MV-4-11 (cell line): ENCODE results near the gene ENTPD1.
"Not testable (repeated sequence)": the region's sequence is repeated elsewhere in the genome, so short reads cannot be mapped to it uniquely, and the experiment has no call there.

Experiments
- DNase-seq: peaks from one replicate; lab custom pipeline; 2025; lab: John Stamatoyannopoulos, UW

ENTPD1 gene

DNA sequence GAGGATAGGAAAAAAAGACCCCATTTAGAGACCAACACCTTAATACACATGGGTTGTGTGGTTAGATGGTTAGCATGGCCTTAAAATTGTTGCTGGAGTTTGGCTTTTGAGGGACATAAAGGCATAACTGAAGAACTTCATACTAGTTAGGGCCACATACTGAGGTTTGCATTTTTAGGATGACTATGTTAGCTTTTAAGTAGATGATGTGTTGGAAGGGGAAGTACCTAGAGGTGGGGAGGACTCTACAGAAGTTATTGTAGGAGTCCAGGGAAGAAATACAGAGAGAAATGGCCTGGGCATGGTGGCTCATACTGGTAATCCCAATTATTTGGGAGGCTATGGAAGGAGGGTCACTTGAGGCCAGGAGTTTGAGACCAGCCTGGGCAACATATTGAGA, 40.5 kb downstream of the ENTPD1 start:
- DNase-seq, result no peak

DNA sequence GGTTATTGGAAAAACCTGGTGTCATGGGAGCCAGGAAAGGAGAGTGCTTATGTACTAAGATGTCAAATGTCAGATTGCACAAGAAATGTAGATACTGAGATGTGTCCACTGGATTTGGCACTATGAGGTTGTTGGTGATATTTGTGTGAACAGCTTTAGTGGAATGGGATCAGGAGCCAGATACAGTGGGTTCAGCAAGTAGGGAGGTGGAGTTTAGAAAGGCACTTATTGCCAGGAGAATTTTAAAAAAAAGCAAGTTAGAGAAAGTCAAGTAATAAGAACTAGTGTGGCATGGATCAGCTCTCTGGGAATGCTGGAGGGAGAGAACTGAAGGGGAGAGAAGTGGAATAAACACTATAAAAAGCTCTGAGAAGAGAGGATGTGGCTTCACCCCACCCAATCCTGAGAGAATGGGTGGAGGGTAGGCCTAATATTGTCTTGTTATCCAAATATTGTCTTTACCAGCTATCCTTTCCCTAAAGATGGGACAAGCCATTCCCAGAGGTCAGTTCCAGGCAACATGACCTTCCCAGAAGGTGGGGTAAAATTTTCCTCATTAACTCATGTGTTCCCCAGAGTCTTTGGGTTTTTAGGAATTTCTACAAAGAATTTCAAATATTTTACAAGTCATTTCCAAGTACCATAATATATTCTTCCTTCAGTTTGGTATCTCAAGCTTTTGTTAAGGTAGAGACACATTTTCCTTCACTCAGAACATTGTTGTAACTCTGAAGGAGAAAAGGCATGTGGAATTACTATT, 42.3 kb downstream of the ENTPD1 start:
- DNase-seq, result no peak

DNA sequence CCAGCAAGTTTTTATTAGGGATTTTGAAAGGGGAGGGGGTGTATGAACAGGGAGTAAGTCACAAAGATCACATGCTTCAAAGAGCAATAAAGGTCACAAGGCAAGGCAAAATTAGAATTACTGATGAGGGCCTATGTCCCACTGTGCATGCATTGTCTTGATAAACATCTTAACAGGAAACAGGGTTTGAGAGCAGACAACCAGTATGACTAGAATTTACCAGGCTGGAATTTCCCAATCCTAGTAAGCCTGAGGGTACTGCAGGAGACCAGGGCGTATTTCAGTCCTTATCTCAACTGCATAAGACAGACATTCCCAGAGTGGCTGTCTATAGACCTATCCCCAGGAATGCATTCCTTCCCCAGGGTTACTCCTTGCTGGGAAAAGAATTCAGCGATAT, 44.3 kb downstream of the ENTPD1 start:
- DNase-seq, result not testable (repeated sequence)

DNA sequence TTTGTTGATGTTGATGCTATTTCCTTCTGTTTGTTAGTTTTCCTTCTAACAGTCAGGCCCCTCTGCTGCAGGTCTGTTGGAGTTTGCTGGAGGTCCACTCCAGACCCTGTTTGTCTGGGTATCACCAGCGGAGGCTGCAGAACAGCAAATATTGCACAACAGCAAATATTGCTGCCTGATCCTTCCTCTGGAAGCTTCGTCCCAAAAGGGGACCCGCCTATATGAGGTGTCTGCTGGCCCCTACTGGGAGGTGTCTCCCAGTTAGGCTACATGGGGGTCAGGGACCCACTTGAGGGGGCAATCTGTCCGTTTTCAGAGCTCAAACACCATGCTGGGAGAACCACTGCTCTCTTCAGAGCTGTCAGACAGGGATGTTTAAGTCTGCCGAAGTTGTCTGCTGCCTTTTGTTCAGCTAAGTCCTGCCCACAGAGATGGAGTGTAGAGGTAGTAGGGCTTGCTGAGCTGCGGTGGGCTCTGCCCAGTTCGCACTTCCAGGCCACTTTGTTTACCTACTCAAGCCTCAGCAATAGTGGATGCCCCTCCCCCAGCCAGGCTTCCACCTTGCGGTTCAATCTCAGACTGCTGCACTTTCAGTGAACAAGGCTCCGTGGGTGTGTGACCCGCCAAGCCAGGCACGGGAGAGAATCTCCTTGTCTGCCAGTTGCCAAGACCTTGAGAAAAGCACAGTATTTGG, 50.9 kb downstream of the ENTPD1 start:
- not testable (repeated sequence) for DNase-seq

DNA sequence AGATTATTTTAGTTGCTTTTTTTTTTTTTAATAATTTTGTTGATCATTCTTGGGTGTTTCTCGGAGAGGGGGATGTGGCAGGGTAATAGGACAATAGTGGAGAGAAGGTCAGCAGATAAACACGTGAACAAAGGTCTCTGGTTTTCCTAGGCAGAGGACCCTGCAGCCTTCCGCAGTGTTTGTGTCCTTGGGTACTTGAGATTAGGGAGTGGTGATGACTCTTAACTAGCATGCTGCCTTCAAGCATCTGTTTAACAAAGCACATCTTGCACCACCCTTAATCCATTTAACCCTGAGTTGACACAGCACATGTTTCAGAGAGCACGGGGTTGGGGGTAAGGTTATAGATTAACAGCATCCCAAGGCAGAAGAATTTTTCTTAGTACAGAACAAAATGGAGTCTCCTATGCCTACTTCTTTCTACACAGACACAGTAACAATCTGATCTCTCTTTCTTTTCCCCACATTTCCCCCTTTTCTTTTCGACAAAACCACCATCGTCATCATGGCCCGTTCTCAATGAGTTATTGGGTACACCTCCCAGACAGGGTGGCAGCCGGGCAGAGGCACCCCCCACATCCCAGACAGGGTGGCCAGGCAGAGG, 52.8 kb downstream of the ENTPD1 start:
- not testable (repeated sequence) for DNase-seq

DNA sequence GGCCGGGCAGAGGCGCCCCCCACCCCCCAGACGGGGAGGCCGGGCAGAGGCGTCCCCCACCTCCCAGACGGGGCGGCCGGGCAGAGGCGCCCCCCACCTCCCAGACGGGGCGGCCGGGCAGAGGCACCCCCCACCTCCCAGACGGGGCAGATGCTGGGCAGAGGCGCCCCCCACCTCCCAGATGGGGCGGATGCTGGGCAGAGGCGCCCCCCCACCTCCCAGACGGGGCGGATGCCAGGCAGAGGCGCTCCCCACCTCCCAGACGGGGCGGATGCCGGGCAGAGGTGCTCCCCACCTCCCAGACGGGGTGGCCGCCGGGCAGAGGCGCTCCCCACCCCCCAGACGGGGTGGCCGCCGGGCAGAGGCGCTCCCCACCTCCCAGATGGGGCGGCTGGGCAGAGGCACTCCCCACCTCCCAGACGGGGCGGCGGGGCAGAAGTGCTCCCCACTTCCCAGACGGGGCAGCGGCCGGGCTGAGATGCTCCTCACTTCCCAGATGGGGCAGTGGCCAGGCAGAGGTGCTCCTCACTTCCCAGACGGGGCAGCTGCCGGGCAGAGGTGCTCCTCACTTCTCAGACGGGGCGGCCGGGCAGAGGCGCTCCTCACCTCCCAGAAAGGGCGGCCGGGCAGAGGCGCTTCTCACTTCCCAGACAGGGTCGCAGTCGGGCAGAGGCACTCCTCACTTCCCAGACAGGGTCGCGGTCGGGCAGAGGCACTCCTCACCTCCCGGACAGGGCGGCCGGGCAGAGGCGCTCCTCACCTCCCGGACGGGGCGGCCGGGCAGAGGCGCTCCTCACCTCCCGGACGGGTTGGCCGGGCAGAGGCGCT, 53.6 kb downstream of the ENTPD1 start:
- no peak for DNase-seq

DNA sequence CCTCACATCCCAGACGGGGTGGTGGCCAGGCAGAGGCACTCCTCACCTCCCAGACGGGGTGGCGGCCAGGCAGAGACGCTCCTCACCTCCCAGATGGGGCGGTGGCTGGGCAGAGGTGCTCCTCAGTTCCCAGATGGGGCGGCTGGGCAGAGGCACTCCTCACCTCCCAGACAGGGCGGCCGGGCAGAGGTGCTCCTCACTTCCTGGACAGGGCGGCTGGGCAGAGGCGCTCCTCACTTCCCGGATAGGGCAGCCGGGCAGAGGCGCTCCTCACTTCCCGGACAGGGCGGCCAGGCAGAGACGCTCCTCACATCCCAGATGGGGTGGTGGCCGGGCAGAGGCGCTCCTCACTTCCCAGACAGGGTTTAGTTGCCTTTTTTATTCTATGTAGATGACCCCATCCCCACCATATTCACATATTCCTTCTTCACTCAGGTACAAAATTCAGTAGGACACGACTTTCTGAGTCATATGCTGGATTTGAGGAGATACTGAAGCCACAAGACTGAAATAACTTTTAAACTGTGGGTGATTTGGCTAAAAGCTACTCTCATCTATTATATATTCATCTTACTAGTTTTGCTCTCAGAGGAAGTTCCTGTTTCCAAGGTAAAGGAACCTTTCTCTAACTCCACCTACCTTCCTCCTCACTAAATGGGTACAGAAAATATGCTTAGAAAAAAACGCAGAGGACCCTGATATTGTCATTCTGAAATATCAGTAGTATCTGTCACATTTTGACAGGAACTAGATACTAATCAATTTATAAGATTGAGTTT, 54.4 kb downstream of the ENTPD1 start:
- no peak for DNase-seq

DNA sequence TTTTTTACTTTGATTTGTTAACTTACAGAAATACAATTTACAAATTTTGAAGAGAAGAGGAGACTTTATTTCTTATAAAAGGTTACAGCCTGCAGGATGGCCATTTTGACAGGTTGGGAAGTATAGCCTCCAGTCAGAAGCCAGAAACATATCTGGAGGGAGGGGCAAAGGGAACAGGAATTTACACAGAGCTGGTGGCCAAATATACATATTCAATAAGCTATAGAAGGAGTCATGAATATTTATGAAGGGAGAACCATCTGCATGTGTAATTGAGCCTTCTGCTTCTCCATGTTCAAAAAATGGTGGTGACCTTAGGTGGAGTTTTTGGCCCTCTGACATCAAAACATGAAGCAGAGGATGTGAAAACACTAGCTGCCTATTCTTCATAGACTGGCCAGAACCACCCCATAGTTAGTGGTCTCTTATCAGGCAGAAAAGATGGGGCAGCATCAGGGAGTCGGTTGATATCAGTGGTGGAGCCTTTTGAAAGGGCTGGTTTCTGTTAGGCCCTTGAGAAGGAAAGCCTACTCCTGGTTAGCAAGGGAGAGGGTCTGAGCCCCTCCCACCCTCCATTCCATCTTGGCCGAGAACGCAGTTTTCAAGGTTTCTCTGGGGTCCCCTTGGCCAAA, 57.2 kb downstream of the ENTPD1 start:
- DNase-seq, result no peak

DNA sequence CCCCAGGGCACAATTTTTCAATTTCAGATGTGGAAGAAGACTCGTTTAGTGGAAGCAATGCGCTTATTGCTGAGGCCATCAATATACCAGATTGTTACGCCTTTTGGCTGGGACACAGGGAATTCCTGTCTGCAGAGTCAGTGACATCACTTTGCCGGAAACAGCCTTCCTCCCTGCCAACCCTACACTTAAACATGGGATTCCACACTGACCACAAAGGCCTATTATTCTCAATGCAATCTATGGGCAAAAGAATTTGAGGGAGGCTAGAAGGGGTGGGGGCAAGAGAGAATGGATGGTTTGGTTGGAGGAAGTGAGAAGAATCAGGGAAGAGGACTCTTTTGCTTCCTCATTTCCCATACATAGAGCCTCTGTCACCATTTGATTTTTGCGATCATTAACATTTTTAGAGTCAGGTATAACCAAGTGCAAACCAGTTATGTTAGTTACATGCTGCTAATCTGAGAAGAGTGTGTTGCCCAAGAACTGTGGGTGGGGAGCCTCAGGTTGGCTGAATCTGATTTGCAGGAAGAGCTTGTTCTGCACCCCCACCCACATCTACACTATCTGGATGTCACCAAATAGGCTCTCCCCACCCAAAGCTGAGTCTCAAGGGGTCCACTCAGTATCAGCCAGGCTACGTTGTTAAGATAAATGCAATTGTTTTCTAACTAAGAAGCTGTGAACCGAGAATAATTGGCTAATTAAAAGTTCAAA, 58.2 kb downstream of the ENTPD1 start:
- DNase-seq, result peak; percentile 77

DNA sequence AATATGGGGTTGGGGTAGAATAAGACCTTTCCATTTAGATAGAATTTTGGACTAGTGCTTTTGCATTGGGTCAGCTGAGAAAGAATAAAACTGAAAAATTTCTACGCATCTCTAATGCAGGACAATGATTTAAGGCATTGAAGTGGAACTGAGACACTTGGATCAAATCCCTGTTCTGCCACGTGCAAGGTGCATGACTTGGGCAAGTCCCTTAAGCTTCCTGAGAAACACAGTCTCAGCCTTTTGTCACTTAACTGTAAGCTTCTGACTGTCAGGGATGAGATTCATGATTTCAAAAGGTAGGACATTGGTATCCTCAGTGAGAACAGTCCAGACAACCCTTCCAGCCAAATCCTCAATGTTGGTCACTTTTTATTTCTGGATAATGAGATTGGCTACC, 59.2 kb downstream of the ENTPD1 start:
- no peak for DNase-seq

DNA sequence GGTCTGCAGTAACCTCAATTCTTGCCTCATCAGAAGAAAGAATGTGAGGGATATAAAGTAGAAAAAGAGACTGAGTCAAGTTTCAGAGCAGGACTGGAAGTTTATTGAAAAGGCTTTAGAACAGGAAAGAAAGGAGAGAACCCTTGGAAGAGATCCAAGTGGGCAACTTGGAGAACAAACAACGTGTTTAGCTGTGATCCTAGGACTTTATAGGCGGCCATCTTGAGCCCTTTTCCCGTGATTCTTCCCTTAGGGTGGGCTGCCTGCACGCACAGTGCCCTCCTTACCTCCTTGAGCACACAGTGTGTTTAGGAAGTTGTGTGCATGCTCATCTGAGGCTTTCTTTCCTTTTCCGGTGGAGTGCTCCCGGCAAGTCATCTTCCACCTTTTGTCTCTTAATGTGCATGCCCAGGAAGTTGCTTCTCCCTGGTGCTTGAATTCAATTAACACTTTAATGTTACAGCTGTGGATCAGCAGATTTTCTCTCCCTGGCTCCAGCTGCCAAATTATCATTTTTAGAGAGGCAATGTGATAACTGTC, 59.8 kb downstream of the ENTPD1 start:
- DNase-seq, result no peak

DNA sequence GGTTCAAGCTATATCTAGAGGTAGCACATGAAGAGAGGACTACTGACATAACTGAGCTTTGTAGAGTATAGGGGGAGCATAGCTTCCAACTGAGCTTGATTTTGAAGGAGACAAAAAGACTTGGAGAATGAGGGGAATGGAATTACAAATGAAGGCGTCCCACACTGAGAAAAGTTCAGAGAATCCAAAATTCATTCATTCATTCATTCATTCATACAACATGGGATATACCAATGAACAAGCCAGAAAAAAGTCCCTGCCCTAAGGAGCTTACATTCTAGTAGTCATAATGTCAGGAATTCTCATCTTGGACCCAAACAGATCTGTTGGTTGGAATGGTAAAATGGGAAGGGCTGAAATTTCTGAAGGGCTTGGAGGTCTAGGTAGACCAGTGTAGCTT, 62.0 kb downstream of the ENTPD1 start:
- no peak for DNase-seq

DNA sequence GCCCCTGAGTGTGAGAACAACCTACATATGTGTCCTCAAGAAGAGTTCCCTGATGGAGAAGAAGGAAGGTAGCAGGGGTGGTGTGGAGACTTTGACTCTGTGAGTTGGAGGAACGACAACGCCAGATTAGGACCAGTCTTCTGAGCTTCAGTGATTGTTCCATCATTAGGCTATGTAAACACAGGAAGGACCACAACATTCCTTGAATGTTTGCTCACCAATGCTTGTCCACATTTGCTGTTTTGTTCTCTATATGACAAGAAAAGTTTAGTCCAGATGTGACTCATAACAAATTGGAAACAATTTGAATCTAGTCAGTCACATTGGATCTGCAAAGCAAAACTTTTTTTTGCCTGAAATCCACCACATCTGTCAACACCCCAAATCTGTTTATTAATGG, 62.7 kb downstream of the ENTPD1 start:
- DNase-seq, result no peak

DNA sequence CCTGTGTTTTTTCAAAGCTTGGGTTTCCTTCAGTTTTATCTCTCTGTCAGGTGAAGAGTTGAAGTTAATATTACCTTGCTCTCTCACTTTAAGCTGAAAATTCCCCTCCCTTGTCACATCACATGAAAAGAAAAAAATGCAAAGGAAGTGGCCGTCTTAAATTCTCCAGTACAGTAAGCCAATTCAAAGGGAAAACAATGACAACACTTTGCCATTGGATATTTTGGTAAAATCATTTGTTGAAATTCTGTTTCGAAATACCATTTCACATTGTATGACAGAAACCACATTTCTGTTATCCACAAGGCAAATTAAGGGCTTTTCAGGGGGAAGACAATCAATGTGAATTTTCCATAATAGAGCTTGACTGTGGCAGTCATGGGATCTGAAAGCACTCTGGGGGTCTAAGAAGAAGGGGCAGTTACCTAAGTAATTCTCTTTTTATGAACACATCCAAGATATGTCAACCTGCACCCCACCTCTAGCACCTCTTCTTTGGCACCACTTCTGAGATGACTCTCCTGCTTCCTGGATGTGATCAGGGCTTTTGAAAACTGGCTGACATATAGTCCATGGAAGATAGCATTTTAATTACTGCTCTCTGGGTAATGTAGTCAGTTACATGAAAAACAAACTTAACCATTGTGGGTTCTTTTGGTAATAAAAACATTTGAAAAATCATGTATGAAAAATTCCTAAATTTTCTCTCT, 63.8 kb downstream of the ENTPD1 start:
- peak; percentile 50 for DNase-seq

DNA sequence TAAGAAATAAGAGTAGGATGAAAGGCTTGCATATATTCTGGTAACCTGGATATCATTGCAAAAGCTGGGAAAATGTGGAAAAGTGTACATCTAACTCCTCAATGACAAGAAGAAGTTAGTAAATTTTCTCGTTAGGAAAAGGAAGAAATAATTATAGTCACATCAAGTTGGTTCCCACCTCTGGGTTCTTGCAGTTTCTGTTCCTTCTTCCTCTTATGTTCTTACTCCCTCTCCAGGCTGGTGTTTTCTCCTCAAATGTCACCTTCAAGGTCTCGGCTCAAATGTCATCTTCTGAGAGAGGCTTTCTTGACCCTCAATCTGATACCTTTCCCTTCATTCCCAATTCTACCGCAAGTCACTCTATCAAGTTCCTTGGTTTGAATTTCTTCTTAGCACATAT, 64.4 kb downstream of the ENTPD1 start:
- peak; percentile 71 for DNase-seq

DNA sequence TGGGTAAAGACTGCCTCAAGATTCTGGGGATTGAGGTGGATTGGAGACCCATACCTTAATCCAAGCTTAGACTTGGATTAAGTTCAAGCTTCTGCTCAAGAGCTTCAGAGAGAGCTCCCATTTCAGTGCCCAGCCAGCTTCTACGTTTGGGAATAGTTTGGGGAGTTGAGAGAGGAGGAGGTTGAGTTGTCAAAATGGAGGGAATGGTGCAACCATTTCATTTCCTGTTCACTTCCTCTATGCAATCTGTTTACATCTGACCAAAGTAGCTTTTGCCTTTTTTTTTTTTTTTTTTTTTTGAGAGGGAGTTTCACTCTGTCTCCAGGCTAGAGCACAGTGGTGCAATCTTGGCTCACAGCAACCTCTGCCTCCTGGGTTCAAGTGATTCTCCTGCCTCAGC, 65.8 kb downstream of the ENTPD1 start:
- DNase-seq, result peak; percentile 76

DNA sequence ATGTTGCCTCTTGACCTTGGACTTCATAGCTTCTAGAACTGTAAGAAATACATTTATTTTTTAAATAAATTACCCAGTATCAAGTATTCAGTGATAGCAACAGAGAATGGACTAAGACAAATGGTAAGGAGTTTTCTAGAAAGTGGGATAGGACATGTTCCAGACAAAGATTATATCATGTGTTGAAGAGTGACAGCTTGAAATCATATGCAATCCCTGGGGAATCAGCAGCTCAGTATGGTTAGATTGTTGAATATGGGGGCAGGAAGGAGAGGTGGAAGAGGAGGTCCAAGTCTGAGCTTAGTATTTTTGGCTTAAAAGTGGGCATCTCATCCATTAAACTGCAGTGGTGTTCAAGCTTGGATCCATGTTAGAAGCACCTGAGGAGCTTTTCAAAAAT, 74.1 kb downstream of the ENTPD1 start:
- no peak for DNase-seq

DNA sequence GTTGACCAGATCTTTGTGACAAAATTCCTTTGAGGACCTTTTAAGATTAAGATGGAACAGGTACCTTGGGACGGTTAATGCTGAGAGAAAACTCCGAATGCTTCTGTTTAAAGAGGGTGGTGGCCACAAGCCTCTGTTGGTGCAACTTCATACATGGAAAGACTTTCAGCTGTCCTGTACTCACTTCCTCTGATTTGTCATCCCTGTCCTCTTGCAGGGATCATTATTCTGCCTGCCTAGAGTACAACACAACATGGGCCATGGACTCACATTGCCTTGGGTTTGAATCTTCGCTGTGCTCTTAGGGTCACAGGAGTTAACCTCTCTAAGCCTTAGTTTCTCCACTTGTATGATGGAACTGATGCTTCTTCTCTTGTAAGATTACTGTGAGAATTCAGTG, 75.1 kb downstream of the ENTPD1 start:
- no peak for DNase-seq

DNA sequence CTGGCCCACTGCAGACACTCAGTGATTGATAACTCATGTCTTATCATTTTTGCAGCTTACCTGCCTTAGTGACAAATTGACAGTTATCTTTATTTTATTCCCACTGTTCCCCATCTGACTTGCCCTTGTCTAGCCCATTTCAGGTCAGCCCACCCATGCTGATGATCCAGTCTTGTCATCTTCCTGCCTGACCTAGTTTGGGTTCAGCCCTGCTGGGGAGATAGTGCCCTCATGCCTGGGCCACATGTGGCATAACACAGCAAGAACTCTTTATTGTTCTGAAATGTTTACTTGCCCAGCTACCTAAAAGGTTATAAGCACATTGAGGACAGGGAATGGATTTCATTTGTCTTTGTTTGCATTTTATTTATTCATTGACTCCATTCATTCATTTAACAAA, 75.6 kb downstream of the ENTPD1 start:
- no peak for DNase-seq
